WTC11 (cell line): ENCODE data around the gene OR2K2. TPM values are rescaled to one million over a fixed set of nuclear protein-coding genes. Genes with fewer than 3 reads are reported as not detected.

Experiments
- ATAC-seq: fragments of 200-7000 bp; cut with Tn5 transposase; 2 replicates; pipeline ENCODE4 v1.10.0; 2021; ENCODE audit warnings: mild to moderate bottlenecking, moderate library complexity
- CTCF ChIA-PET: fragments of 300-600 bp; sonication (Branson Sonifier 250); formaldehyde crosslinking; loops from one replicate; lab custom pipeline; 2021; ENCODE audit warnings: antibody characterized with exemption; lab: Charles Lee
- POLR2A ChIA-PET: fragments of 350-600 bp; sonication (Branson Sonifier 250); formaldehyde crosslinking; loops from one replicate; lab custom pipeline; 2021; ENCODE audit warnings: antibody characterized with exemption; lab: Charles Lee
- DNase-seq: peaks from one replicate; pipeline ENCODE4 v3.0.0; 2021; ENCODE audit warnings: low spot score
- H3K27ac Mint-ChIP-seq: 2 replicates; pipeline ENCODE4 v1.8.0; 2021; ENCODE audit warnings: mixed read lengths
- H3K27me3 Mint-ChIP-seq: 2 replicates; pipeline ENCODE4 v1.8.0; 2021; ENCODE audit warnings: low read depth, mild to moderate bottlenecking, moderate library complexity, mixed read lengths
- H3K36me3 Mint-ChIP-seq: 2 replicates; pipeline ENCODE4 v1.8.0; 2021; ENCODE audit warnings: mixed read lengths
- H3K4me1 Mint-ChIP-seq: 2 replicates; pipeline ENCODE4 v1.8.0; 2022; ENCODE audit warnings: mixed read lengths
- H3K4me3 Mint-ChIP-seq: 2 replicates; pipeline ENCODE4 v1.8.0; 2021; ENCODE audit warnings: mild to moderate bottlenecking, moderate library complexity, mixed read lengths
- H3K9me3 Mint-ChIP-seq: 2 replicates; pipeline ENCODE4 v1.8.0; 2021; ENCODE audit warnings: mixed read lengths
- FOXP1 ChIP-seq: sonication (generic); formaldehyde crosslinking; IDR thresholded peaks from 2 replicates; pipeline ENCODE4 v1.8.0; 2022; ENCODE audit warnings: missing genetic modification reagents, mild to moderate bottlenecking, moderate library complexity, borderline replicate concordance
- NFE2L1 ChIP-seq: sonication (generic); formaldehyde crosslinking; IDR thresholded peaks from 2 replicates; pipeline ENCODE4 v1.8.1; 2023; ENCODE audit warnings: missing genetic modification reagents
- NR2C2 ChIP-seq: sonication (generic); formaldehyde crosslinking; IDR thresholded peaks from 2 replicates; pipeline ENCODE4 v1.8.0; 2022; ENCODE audit warnings: mild to moderate bottlenecking, missing genetic modification reagents
- TEAD4 ChIP-seq: sonication (generic); formaldehyde crosslinking; IDR thresholded peaks from 2 replicates; pipeline ENCODE4 v1.8.0; 2022; ENCODE audit warnings: mild to moderate bottlenecking, missing genetic modification reagents
- ZBTB21 ChIP-seq: sonication (generic); formaldehyde crosslinking; IDR thresholded peaks from 2 replicates; pipeline ENCODE4 v1.8.1; 2023; ENCODE audit warnings: mild to moderate bottlenecking, missing genetic modification reagents, borderline replicate concordance
- total RNA-seq: library from RNA; stranded (reverse); gene quantifications from 3 replicates; pipeline ENCODE4 v1.2.3, GENCODE V29; 2021
- TF ChIP-seq, protein P1 (sequence below): fragments of 250-450 bp; sonication (Bioruptor Pico); IDR thresholded peaks from 2 replicates; pipeline ENCODE4 v1.9.0; 2021; ENCODE audit warnings: mild to moderate bottlenecking
- TF ChIP-seq, protein P2 (sequence below): fragments of 250-450 bp; sonication (Bioruptor Pico); IDR thresholded peaks from 2 replicates; pipeline ENCODE4 v1.9.0; 2021; ENCODE audit warnings: mild to moderate bottlenecking, borderline replicate concordance
- TF ChIP-seq, protein P3 (sequence below): sonication (generic); formaldehyde crosslinking; IDR thresholded peaks from 2 replicates; pipeline ENCODE4 v1.8.0; 2023; ENCODE audit warnings: missing genetic modification reagents, mild to moderate bottlenecking, borderline replicate concordance
- TF ChIP-seq, protein P4 (sequence below): sonication (generic); formaldehyde crosslinking; IDR thresholded peaks from 2 replicates; pipeline ENCODE4 v1.8.1; 2023; ENCODE audit warnings: mild to moderate bottlenecking, missing genetic modification reagents, moderate library complexity
- TF ChIP-seq, protein P5 (sequence below): sonication (generic); formaldehyde crosslinking; IDR thresholded peaks from 2 replicates; pipeline ENCODE4 v1.8.1; 2023; ENCODE audit warnings: mild to moderate bottlenecking, missing genetic modification reagents, moderate library complexity
- TF ChIP-seq, protein P6 (sequence below): sonication (generic); formaldehyde crosslinking; IDR thresholded peaks from 2 replicates; pipeline ENCODE4 v1.8.1; 2022; ENCODE audit warnings: low read depth, missing genetic modification reagents, borderline replicate concordance
- TF ChIP-seq, protein P7 (sequence below): sonication (generic); formaldehyde crosslinking; IDR thresholded peaks from 2 replicates; pipeline ENCODE4 v1.8.1; 2023; ENCODE audit warnings: mild to moderate bottlenecking, missing genetic modification reagents
- TF ChIP-seq, protein P8 (sequence below): sonication (generic); formaldehyde crosslinking; IDR thresholded peaks from 2 replicates; pipeline ENCODE4 v1.8.1; 2022; ENCODE audit warnings: low read depth, mild to moderate bottlenecking, moderate library complexity, missing genetic modification reagents, borderline replicate concordance
- TF ChIP-seq, protein P9 (sequence below): fragments of 250-450 bp; sonication (Bioruptor Pico); IDR thresholded peaks from 2 replicates; pipeline ENCODE4 v1.8.0; 2021; ENCODE audit warnings: mild to moderate bottlenecking

OR2K2 gene
- total RNA-seq, 1 experiment from 2014 or later, result not detected

DNA sequence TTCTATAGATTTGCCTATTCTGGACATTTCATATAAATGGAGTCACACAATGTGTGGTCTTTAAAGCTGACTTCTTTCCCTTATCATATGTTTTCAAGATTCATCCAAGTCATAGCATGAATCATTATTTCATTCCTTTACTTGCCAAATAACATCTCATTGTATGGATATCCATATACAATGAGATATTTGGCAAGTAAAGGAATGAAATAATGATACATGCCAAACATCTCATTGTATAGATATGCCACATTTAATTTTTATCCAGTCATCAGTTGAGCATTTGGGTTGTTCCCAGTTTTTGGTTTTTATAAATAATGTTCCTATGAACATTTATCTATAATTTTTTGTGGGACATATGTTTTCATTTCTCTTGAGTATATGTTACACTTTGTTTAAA lies 20.5 kb upstream of the OR2K2 start:
- no peak overlapping the region for H3K27ac Mint-ChIP-seq
- H3K36me3 Mint-ChIP-seq, result no peaks in the 10 kb centered on the region
- TF ChIP-seq NFE2L1 (no peak), FOXP1 (CRISPR knock-in tag) (no peak), NR2C2 (CRISPR knock-in tag) (no peak), TEAD4 (CRISPR knock-in tag) (no peak), ZBTB21 (CRISPR knock-in tag) (no peak)
- TF ChIP-seq, protein P1, sequence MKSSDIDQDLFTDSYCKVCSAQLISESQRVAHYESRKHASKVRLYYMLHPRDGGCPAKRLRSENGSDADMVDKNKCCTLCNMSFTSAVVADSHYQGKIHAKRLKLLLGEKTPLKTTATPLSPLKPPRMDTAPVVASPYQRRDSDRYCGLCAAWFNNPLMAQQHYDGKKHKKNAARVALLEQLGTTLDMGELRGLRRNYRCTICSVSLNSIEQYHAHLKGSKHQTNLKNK (CRISPR knock-in tag), result no peak
- TF ChIP-seq, protein P2, sequence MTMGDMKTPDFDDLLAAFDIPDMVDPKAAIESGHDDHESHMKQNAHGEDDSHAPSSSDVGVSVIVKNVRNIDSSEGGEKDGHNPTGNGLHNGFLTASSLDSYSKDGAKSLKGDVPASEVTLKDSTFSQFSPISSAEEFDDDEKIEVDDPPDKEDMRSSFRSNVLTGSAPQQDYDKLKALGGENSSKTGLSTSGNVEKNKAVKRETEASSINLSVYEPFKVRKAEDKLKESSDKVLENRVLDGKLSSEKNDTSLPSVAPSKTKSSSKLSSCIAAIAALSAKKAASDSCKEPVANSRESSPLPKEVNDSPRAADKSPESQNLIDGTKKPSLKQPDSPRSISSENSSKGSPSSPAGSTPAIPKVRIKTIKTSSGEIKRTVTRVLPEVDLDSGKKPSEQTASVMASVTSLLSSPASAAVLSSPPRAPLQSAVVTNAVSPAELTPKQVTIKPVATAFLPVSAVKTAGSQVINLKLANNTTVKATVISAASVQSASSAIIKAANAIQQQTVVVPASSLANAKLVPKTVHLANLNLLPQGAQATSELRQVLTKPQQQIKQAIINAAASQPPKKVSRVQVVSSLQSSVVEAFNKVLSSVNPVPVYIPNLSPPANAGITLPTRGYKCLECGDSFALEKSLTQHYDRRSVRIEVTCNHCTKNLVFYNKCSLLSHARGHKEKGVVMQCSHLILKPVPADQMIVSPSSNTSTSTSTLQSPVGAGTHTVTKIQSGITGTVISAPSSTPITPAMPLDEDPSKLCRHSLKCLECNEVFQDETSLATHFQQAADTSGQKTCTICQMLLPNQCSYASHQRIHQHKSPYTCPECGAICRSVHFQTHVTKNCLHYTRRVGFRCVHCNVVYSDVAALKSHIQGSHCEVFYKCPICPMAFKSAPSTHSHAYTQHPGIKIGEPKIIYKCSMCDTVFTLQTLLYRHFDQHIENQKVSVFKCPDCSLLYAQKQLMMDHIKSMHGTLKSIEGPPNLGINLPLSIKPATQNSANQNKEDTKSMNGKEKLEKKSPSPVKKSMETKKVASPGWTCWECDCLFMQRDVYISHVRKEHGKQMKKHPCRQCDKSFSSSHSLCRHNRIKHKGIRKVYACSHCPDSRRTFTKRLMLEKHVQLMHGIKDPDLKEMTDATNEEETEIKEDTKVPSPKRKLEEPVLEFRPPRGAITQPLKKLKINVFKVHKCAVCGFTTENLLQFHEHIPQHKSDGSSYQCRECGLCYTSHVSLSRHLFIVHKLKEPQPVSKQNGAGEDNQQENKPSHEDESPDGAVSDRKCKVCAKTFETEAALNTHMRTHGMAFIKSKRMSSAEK (CRISPR knock-in tag), result no peak
- TF ChIP-seq, protein P3, sequence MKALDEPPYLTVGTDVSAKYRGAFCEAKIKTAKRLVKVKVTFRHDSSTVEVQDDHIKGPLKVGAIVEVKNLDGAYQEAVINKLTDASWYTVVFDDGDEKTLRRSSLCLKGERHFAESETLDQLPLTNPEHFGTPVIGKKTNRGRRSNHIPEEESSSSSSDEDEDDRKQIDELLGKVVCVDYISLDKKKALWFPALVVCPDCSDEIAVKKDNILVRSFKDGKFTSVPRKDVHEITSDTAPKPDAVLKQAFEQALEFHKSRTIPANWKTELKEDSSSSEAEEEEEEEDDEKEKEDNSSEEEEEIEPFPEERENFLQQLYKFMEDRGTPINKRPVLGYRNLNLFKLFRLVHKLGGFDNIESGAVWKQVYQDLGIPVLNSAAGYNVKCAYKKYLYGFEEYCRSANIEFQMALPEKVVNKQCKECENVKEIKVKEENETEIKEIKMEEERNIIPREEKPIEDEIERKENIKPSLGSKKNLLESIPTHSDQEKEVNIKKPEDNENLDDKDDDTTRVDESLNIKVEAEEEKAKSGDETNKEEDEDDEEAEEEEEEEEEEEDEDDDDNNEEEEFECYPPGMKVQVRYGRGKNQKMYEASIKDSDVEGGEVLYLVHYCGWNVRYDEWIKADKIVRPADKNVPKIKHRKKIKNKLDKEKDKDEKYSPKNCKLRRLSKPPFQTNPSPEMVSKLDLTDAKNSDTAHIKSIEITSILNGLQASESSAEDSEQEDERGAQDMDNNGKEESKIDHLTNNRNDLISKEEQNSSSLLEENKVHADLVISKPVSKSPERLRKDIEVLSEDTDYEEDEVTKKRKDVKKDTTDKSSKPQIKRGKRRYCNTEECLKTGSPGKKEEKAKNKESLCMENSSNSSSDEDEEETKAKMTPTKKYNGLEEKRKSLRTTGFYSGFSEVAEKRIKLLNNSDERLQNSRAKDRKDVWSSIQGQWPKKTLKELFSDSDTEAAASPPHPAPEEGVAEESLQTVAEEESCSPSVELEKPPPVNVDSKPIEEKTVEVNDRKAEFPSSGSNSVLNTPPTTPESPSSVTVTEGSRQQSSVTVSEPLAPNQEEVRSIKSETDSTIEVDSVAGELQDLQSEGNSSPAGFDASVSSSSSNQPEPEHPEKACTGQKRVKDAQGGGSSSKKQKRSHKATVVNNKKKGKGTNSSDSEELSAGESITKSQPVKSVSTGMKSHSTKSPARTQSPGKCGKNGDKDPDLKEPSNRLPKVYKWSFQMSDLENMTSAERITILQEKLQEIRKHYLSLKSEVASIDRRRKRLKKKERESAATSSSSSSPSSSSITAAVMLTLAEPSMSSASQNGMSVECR (CRISPR knock-in tag), result no peak
- TF ChIP-seq, protein P4, sequence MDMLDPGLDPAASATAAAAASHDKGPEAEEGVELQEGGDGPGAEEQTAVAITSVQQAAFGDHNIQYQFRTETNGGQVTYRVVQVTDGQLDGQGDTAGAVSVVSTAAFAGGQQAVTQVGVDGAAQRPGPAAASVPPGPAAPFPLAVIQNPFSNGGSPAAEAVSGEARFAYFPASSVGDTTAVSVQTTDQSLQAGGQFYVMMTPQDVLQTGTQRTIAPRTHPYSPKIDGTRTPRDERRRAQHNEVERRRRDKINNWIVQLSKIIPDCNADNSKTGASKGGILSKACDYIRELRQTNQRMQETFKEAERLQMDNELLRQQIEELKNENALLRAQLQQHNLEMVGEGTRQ (CRISPR knock-in tag), result no peak
- TF ChIP-seq, protein P5, sequence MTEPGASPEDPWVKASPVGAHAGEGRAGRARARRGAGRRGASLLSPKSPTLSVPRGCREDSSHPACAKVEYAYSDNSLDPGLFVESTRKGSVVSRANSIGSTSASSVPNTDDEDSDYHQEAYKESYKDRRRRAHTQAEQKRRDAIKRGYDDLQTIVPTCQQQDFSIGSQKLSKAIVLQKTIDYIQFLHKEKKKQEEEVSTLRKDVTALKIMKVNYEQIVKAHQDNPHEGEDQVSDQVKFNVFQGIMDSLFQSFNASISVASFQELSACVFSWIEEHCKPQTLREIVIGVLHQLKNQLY (CRISPR knock-in tag), result no peak
- TF ChIP-seq, protein P6, sequence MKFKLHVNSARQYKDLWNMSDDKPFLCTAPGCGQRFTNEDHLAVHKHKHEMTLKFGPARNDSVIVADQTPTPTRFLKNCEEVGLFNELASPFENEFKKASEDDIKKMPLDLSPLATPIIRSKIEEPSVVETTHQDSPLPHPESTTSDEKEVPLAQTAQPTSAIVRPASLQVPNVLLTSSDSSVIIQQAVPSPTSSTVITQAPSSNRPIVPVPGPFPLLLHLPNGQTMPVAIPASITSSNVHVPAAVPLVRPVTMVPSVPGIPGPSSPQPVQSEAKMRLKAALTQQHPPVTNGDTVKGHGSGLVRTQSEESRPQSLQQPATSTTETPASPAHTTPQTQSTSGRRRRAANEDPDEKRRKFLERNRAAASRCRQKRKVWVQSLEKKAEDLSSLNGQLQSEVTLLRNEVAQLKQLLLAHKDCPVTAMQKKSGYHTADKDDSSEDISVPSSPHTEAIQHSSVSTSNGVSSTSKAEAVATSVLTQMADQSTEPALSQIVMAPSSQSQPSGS (CRISPR knock-in tag), result no peak
- TF ChIP-seq, protein P7, sequence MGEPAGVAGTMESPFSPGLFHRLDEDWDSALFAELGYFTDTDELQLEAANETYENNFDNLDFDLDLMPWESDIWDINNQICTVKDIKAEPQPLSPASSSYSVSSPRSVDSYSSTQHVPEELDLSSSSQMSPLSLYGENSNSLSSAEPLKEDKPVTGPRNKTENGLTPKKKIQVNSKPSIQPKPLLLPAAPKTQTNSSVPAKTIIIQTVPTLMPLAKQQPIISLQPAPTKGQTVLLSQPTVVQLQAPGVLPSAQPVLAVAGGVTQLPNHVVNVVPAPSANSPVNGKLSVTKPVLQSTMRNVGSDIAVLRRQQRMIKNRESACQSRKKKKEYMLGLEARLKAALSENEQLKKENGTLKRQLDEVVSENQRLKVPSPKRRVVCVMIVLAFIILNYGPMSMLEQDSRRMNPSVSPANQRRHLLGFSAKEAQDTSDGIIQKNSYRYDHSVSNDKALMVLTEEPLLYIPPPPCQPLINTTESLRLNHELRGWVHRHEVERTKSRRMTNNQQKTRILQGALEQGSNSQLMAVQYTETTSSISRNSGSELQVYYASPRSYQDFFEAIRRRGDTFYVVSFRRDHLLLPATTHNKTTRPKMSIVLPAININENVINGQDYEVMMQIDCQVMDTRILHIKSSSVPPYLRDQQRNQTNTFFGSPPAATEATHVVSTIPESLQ (CRISPR knock-in tag), result no peak
- TF ChIP-seq, protein P8, sequence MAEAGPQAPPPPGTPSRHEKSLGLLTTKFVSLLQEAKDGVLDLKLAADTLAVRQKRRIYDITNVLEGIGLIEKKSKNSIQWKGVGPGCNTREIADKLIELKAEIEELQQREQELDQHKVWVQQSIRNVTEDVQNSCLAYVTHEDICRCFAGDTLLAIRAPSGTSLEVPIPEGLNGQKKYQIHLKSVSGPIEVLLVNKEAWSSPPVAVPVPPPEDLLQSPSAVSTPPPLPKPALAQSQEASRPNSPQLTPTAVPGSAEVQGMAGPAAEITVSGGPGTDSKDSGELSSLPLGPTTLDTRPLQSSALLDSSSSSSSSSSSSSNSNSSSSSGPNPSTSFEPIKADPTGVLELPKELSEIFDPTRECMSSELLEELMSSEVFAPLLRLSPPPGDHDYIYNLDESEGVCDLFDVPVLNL (CRISPR knock-in tag), result no peak
- TF ChIP-seq, protein P9, sequence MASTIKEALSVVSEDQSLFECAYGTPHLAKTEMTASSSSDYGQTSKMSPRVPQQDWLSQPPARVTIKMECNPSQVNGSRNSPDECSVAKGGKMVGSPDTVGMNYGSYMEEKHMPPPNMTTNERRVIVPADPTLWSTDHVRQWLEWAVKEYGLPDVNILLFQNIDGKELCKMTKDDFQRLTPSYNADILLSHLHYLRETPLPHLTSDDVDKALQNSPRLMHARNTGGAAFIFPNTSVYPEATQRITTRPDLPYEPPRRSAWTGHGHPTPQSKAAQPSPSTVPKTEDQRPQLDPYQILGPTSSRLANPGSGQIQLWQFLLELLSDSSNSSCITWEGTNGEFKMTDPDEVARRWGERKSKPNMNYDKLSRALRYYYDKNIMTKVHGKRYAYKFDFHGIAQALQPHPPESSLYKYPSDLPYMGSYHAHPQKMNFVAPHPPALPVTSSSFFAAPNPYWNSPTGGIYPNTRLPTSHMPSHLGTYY (CRISPR knock-in tag), result no peak
- H3K4me3 Mint-ChIP-seq, result no peak overlapping the region
- POLR2A ChIA-PET, result no interaction called here
- CTCF ChIA-PET, result interaction anchor here (0.5 kb wide), 1 partner anchor 503 kb away, joined by 4 read pairs; no protein-coding TSS in a partner anchor
- no peak for ATAC-seq
- no peaks in the 10 kb centered on the region for H3K4me1 Mint-ChIP-seq
- H3K9me3 Mint-ChIP-seq, result no peaks in the 10 kb centered on the region
- no peaks in the 10 kb centered on the region for H3K27me3 Mint-ChIP-seq
- DNase-seq, result no peak
